GM21529 (cell line): Measurements from ENCODE around the gene EML1.

Experiments used
- ATAC-seq: cut with Tn5 transposase; IDR thresholded peaks from one replicate; pipeline ENCODE4 v1.9.1; 2021; ENCODE audit not compliant: unreplicated experiment

EML1 gene

DNA sequence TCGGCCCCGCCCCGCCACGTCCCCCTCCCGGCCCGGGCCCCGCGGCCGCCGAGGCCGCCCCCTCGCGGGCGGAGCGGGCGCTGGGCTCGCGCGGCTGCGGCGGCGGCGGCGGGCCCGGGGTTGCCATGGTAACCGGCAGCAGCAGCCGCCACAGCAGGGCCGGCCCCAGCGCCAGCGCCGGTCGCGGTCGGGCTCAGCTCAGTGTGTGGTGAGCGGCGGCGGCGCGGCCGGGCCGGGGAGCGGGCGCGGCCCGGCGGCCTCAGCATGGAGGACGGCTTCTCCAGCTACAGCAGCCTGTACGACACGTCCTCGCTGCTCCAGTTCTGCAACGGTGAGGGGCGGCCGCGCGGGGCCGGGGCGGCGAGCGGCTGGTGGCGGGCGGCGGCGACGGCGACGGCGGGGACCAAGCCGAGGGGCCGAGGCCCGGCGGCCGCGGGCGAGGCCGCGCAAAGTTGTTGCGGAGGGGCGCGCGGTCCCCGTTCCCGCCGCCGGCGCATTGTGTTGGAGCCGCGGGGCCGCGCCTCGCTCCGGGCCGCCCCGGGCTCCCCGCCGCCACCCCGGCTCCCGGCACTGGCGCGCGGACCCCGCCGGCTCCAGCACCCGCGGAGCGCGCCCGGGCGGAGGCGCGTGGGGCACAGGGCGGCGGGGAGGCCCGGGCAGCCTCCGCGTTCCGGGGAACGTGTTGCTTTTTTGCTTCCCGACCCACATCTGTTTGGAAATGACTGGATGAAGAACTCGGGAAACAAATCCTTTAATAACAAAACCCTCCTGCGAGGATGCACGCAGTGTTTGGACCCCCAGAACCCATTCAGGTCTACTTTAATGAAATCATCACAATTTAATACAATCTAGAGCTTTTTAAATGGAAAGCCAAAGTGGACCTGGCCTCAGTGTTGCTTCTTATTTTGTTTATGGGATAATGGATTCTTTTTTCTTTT, at the start of gene EML1:
TSS of gene EML1 (plus strand) at position 201 of the 938 bp plus-strand sequence. CDS start at position 265, 64 bp downstream.
- peak; percentile 91 for ATAC-seq

- ATAC-seq, result no peak
These were observed 48.9 kb upstream of the EML1 start for GRCh38 chr14:99744199-99744872.

DNA sequence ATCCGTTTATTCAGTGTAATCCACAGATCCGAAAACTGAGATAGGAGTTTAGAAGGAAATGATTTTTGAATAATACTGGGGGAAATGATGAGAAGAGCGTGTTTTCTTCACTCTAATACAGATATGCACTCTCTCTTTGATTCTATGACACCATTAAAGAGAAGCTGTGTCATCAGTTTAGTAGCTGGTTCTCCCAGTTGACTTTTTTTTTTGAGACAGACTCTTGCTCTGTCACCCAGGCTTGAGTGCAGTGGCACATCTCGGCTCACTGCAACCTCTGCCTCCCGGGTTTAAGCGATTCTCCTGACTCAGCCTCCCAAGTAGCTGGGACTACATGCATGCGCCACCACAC, 48.4 kb upstream of the EML1 start:
- no peak for ATAC-seq

DNA sequence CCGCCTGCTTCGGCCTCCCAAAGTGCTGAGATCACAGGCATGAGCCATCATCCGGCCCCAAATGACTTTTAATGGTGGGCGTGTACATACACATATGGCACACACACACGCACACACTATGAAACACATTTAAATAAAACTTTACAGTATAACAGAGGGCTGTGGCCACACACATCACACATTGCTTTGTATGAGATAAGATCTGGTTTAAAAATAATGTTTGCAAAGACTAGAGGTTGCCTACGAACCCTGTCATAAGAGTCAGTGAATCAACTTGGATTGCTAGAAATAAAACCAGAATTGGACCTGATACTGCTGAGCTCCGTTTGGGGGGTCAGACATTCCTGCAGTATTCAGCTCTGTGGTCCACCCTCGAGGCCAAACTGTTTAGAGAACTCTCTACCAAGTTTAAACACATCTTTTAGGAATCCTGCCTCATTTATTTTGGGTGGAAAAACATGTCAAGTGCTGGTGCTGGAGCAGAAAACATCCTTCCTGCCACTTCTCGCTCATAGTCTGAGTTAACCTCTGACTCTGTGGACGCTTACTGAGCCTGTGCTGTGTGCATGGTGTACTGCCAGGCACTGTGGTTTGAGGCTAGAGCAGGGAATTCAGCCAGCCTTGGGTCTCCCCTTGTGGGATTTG, 47.8 kb upstream of the EML1 start:
- no peak for ATAC-seq

GRCh38 chr14:99747167-99747566, 46.0 kb upstream of the EML1 start:
- no peak for ATAC-seq

DNA sequence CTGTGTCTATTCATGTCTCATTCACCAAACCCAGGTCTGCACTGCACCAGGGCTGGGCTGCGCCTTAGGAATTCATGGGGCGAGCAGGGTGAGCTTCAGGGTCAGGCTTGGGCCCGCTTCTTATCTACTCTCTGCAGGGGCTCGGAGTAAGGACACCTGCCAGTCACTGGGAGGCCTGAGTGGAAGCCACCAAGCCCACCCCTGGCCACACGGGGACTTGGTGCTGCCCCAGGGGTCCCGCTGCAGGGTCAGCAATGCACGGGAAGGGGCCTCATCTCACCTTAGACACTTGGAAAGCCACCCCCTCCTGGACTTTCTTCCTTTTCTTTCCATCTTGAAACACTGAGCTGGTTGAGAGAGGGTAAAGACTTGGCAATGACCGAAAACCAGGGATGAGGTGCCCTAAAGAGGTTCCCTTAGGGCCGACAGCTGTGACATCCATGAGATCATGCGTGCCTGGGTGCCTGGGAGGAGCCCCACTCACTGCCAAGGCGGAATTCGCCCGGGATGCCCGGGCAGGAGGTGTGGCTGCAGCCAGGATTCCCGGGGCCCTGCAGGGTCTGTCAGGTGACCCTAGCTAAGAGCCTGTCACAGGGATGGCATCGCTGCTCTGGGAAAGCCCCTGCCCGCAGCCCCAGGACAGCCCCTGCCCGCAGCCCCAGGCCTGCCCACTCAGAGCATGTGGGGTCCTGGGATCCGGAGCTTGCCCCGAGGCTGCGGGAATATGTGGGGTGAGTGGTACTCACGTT, 45.5 kb upstream of the EML1 start:
- no peak for ATAC-seq

DNA sequence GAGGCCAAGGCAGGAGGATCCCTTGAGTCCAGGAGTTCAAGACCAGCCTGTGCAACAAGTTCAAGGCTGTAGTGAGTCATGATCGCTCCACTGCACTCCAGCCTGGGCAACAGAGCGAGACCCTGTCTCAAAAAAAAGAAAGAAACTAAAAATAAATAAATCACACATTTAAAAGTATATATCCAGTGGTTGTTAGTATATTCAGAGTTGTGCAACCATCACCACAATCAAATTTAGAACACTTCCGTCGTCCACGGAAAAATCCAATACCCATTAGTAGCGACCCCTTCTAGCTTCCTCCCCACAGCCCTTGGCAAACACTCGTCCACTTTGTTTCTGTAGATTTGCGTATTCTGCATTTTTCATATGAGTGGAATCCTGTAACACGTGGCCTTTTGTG, 44.7 kb upstream of the EML1 start:
- ATAC-seq, result no peak

DNA sequence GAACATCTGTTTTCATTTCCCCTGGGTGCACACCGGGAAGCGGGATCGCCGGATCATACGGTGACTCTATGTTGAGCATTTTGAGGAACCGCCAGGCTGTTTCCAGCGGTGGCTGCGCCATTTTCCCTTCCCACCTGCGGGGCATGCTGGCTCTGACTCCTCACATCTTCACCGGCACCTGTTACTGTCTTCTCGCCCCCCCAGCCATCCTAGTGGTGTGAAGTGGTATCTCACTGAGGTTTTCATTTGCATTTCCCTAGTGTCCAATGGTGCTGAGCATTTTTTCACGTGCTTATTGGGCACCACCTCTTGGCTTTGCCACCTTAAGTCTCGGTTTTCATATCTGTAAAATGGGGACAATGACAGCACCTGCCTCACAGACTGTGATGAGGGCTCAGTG, 44.1 kb upstream of the EML1 start:
- no peak for ATAC-seq

DNA sequence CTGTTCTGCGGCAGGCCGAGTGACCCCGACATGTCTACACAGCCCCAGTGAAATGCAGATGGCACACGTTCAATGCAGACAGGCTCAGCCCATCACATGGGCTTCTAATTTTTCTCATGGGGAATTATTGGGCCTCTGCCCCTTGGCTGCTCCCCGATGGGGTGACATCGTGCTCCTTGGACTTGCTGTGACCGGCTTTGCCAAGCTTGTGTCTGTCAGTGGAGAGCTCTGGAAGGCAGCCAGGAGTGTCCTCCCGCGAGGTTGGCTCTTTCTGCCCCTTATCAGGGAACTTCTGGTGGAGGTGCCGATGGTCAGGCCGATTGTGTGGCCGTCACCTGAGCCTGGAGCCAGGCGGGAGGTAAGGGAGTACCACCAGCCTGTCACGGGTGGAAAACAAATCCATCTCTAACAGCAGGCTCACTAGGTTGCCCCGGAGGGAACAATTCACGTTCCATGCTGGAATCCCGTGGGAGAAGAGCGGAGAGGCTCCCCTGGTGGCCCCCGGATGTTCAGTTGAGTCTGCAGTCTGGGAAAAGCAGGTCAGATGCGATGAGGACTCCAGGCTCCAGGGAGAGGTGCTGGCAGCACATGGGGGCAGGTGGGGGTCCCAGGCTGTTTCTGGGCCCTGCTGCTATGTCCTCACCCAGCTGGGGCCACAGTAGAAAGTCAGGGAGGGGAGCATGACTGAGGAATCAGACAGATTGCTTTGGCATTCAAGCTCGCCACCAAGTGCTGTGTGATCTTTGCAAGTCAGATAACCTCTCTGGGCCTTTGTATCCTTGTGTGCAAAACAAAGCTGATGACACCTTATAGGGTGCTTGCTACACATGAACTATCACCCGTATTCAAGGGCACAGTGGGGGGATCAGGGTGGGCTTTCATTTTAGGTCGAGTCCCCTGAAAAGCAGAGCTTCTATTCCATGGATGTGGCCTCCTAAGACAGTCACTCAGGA, 43.2 kb upstream of the EML1 start:
- ATAC-seq, result no peak

GRCh38 chr14:99750746-99751450, 42.3 kb upstream of the EML1 start:
- no peak for ATAC-seq

DNA sequence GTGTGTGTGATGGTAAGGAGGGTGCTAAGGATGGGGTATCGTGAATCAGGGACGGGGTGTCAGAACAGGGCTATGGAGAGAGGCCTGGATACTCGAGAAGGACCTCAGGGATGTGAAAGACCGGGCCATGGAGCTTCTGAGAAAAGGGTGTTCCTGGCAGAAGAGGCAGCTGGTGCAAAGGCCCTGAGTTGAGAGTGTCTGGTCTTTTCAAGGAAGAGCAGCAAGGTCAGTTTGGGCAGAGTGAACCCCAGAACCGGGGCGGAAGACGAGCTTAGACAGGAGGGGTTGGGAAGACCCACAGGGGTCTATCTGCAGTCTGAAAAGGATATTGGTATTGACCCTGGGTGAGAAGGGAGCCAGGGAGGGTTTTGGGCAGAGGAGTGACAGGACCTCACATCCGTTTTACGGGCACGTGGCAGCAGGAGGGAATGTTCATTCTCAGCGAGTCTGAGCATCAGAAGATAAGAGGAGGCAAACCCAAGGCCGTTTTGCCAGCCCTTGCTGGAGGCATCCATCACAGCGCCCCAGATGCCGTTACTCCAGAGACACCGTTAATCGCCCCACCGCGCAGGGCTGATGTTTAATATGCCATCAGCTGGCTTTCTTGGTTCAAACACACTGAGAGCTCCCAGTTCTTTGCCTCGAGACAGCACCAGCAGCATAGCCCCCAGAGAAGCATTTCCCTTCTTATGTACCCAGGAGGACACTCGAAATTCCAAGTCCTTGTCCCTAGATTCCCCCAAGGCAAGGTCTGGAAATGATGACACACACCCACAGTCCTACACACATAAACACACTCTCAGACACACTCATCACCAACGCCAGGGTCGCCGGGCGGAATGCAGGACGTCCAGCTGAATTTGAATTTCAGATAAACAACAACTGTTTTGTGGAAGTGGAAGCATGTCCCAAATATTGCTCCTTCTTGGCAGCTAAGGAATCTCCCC, 41.4 kb upstream of the EML1 start:
- no peak for ATAC-seq

DNA sequence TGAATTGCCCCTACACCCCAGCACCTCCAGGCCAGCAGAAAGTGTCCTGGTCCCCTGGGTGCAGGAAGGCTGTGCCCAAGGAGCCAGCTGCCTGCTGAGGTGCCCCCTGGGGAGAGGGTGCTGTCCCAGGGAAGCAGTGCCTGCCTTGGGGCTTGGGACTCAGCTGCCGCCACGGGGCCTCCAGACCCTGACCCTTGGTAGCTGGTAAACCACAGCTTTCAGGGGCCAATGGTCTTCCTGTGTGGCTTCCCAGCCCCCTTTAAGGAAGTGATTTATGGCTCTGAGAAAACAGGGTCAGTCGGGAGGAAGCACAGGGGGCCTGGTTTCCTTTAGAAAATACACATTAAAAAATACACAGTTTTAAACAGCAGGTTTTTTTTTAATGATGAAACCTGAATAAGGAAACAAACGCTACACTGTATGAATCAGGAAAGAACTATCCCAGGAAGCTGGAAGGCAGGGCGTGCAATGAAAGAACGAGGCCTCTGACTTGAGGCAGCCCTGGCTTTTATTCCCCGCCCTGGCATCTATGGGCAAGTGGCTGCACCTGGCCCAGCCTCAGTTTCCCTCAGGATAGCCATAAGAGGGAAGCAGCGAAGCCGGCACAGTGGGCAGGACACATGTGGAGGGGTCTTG, 40.6 kb upstream of the EML1 start:
- ATAC-seq, result no peak

DNA sequence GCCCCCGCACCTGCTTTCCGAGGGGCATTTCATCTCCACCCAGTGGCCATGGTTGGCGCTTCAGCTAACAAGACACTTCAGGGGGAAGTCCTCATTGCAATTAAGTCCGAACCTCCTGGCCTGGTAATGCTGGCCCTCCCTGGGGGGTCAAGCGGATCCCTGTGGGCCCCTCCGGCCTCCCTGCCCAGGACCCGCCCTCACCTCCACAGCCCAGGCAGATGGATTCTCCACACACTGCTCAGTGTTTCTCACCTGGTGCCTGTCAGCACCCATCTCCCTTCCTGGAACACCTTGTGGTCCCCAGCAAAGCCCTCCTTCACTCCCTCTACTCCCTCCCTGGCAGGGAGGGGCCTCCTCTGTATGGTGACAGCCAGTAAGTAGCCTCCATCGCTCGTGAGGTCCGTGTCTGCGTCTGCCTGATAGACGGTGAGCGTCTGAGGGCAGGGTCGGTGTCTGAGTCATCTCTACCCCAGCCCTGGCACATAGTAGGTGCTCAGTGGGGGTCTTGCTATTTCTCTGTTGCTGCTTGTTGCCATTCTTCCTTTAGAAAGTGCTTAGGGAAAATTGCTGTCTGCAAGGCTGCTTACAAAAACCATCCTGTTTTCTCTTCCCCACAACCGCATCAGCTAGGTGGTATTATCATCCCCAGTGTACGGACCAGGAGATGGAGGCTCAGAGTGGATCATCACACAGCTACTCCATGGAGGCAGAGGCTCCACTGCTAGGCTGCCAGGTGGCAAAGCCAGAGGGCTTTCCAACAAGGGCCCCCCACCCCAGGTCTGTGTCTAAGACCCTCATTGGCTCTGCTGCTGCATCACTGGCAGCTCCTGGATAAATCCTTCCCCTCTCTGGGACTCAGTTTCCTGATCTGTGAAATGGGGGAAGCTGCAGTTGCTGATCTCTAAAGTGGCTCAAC, 39.7 kb upstream of the EML1 start:
- ATAC-seq, result no peak

DNA sequence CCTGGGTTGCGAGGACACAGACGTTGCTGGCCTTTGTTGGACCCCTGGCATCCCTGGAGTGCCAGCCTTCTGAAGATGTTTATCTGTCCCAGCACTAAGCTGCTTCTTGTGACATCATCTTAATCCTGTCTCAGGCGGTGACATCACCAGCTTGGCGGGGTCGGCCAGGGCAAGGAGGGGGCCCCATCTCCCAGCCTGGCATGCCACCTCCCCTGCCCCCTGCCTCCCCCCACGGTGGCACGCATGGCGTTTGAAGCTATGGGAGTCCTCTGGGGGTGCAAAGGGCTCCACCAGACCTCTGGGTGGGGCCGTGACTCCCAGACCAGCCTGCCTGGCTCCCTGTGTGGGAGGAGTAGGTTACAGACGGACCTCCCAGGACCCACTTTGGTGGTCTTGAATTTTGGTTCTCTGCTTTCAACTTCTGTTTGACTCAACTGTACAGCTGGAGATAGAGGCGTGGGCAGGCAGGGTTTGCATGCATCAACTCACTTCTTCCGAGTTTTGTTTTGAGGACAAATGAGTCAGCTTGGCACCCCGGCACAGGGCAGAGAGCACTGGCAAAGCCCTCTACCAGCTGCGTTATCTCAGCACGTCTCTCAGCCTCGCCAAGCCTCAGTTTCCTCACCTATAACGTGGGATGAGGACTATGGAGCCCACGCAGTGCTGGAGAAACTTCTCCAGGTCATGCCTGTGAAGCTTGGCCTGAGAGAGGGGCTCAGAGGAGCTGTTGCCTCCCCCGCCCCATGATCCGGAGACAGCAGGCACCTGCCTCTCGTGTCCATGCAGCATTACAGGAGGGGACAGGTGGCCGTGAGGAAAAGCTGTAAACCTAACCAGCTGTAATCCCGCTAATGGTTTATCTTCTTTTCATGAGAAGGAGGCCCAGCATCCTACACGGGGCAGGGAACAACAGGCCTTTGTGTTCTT, 38.8 kb upstream of the EML1 start:
- no peak for ATAC-seq

- ATAC-seq, result no peak
These were observed 38.2 kb upstream of the EML1 start for GRCh38 chr14:99755068-99755405.
